ENCODE data around the gene HFM1. TPM values are rescaled to one million over a fixed set of nuclear protein-coding genes. Genes with fewer than 3 reads are reported as not detected.

HFM1 gene
- total and polyA plus RNA-seq, 2 experiments from 2014 or later: 1.5 to 5.2 TPM

- TF ChIP-seq EZH2 (IDR thresholded peaks at IDR 0.05; ENCODE audit: low read depth, unreplicated experiment) (no peak), REST (IDR thresholded peaks at IDR 0.05; ENCODE audit: unreplicated experiment) (no peak), POLR2AphosphoS5 (IDR thresholded peaks at IDR 0.05; ENCODE audit: low read depth) (no peak)
These were observed 6.3 kb downstream of the HFM1 start (continued) for GRCh38 chr1:91398291-91398690.

GRCh38 chr1:91397605-91398004 is 7.0 kb downstream of the HFM1 start:
- Histone ChIP-seq H3K27ac (ENCODE audit: low read depth) (no peak overlapping the region), H3F3A (replicated peaks; ENCODE audit: low read depth) (no peaks in the 10 kb centered on the region), H3K9me2 (ENCODE audit: insufficient read depth) (no peaks in the 10 kb centered on the region), H4K20me1 (replicated peaks; ENCODE audit: insufficient read depth) (no peaks in the 10 kb centered on the region), H3K4me3 (no peak overlapping the region), H3K4me1 (ENCODE audit: insufficient read depth) (no peaks in the 10 kb centered on the region), H3K27me3 (ENCODE audit: insufficient read depth) (no peaks in the 10 kb centered on the region), H2AFZ (no peak overlapping the region), H3K79me2 (replicated peaks; ENCODE audit: insufficient read depth) (no peaks in the 10 kb centered on the region), H3K36me3 (ENCODE audit: insufficient read depth) (no peaks in the 10 kb centered on the region), H3K4me2 (no peak overlapping the region)
- TF ChIP-seq ZNF331 (CRISPR knock-in tag; IDR thresholded peaks at IDR 0.05; ENCODE audit: low read depth) (no peak), POLR2AphosphoS5 (IDR thresholded peaks at IDR 0.05; ENCODE audit: low read depth) (no peak), NANOG (IDR thresholded peaks at IDR 0.05; ENCODE audit: borderline replicate concordance) (no peak), STAT1 (IDR thresholded peaks at IDR 0.05; ENCODE audit: unreplicated experiment) (no peak), ETS1 (IDR thresholded peaks at IDR 0.05) (no peak), EZH2phosphoT487 (IDR thresholded peaks at IDR 0.05; ENCODE audit: unreplicated experiment) (no peak), JUNB (IDR thresholded peaks at IDR 0.05; ENCODE audit: unreplicated experiment) (no peak)
- Mint-ChIP-seq H3K27ac (no peak overlapping the region), H3K4me1 (peaks cover 8% of the 10 kb centered on the region; the same call in 2 of the 3 replicates), H3K36me3 (ENCODE audit: low read depth) (no peaks in the 10 kb centered on the region), H3K27me3 (ENCODE audit: insufficient read depth, low read depth, poor library complexity) (no peaks in the 10 kb centered on the region), H3K4me3 (no peak overlapping the region), H3K9me3 (no peaks in the 10 kb centered on the region)
- ATAC-seq: no peak
- no peak for DNase-seq (ENCODE audit: low spot score)

- H3K27me3 ChIP-seq (ENCODE audit: insufficient read depth): no peaks in the 10 kb centered on the region
- peaks cover 5% of the 10 kb centered on the region; the same call in 1 of the 3 replicates for H3K36me3 Mint-ChIP-seq (ENCODE audit: low read depth)
- no peaks in the 10 kb centered on the region; the same call in 2 of the 3 replicates for H3K9me3 Mint-ChIP-seq
- no peak for DNase-seq (ENCODE audit: low spot score)
- no peaks in the 10 kb centered on the region for H3K4me1 Mint-ChIP-seq
- no peak overlapping the region for H3K27ac ChIP-seq (ENCODE audit: low read depth)
- H3K4me3 Mint-ChIP-seq: no peak overlapping the region
- H3K36me3 ChIP-seq (ENCODE audit: insufficient read depth): no peaks in the 10 kb centered on the region
- H3K4me2 ChIP-seq: no peak overlapping the region
- no peak overlapping the region for H3K4me3 ChIP-seq
- no peaks in the 10 kb centered on the region for H3K4me1 ChIP-seq (ENCODE audit: insufficient read depth)
- 0 out of 2 replicates have a peak, but pooled peaks cover 3% of the 10 kb centered on the region for H3K9me2 ChIP-seq (ENCODE audit: insufficient read depth)
- H4K20me1 ChIP-seq (replicated peaks; ENCODE audit: insufficient read depth): no peaks in the 10 kb centered on the region
- H3K27me3 Mint-ChIP-seq (ENCODE audit: insufficient read depth, low read depth, poor library complexity): no peaks in the 10 kb centered on the region
- no peak overlapping the region for H3K27ac Mint-ChIP-seq
- H3K79me2 ChIP-seq (replicated peaks; ENCODE audit: insufficient read depth): no peaks in the 10 kb centered on the region
- ATAC-seq: no peak
- H3F3A ChIP-seq (replicated peaks; ENCODE audit: low read depth): no peaks in the 10 kb centered on the region
- no peak overlapping the region for H2AFZ ChIP-seq
- TF ChIP-seq ZNF331 (CRISPR knock-in tag; IDR thresholded peaks at IDR 0.05; ENCODE audit: low read depth) (no peak), ZNF114 (CRISPR knock-in tag; IDR thresholded peaks at IDR 0.05) (no peak), CTCF (conservative IDR thresholded peaks at IDR 0.05; ENCODE audit: low read depth in 2 of 2) (no peak), EZH2phosphoT487 (IDR thresholded peaks at IDR 0.05; ENCODE audit: unreplicated experiment) (no peak), NANOG (IDR thresholded peaks at IDR 0.05; ENCODE audit: borderline replicate concordance) (no peak), POLR2AphosphoS5 (IDR thresholded peaks at IDR 0.05; ENCODE audit: low read depth) (no peak), EZH2 (IDR thresholded peaks at IDR 0.05; ENCODE audit: low read depth, unreplicated experiment) (no peak)
These were observed 11.6 kb downstream of the HFM1 start for GRCh38 chr1:91393042-91393441.

Measured in GM23338 (cell line).